Smooth muscle cell (in vitro differentiated cells): Measurements from ENCODE around the gene MPO. TPM values are rescaled to one million over a fixed set of nuclear protein-coding genes. Genes with fewer than 3 reads are reported as not detected.

Experiments
- DNase-seq: peaks from one replicate; lab custom pipeline; 2025; ENCODE audit not compliant: unreplicated experiment; lab: John Stamatoyannopoulos, UW
- H2AFZ ChIP-seq: fragments of 200-600 bp; sonication (generic); 2 replicates; pipeline ENCODE4 v1.6.0; 2016; ENCODE audit warnings: antibody characterized with exemption, low read depth, mild to moderate bottlenecking
- H3F3A ChIP-seq: fragments of 200-600 bp; sonication (generic); 2 replicates; pipeline ENCODE4 v1.6.0; 2017; ENCODE audit warnings: antibody characterized with exemption, low read depth
- H3K27ac ChIP-seq: fragments of 200-600 bp; sonication (generic); 2 replicates; pipeline ENCODE4 v1.5.1; 2016; ENCODE audit warnings: low read depth, mild to moderate bottlenecking
- H3K27me3 ChIP-seq: fragments of 200-600 bp; sonication (generic); 2 replicates; pipeline ENCODE4 v1.6.1; 2016; ENCODE audit warnings: low read depth, mild to moderate bottlenecking
- H3K36me3 ChIP-seq: fragments of 200-600 bp; sonication (generic); 2 replicates; pipeline ENCODE4 v1.5.1; 2016; ENCODE audit warnings: low read depth
- H3K4me1 ChIP-seq: fragments of 200-600 bp; sonication (generic); 2 replicates; pipeline ENCODE4 v1.5.1; 2016; ENCODE audit warnings: low read depth
- H3K4me2 ChIP-seq: fragments of 200-600 bp; sonication (generic); 2 replicates; pipeline ENCODE4 v1.6.0; 2016; ENCODE audit warnings: mild to moderate bottlenecking
- H3K4me3 ChIP-seq: fragments of 200-600 bp; sonication (generic); 2 replicates; pipeline ENCODE4 v1.5.1; 2016; ENCODE audit warnings: mild to moderate bottlenecking
- H3K79me2 ChIP-seq: fragments of 200-600 bp; sonication (generic); 2 replicates; pipeline ENCODE4 v1.6.0; 2016; ENCODE audit warnings: low read depth, mild to moderate bottlenecking
- H3K9ac ChIP-seq: fragments of 200-600 bp; sonication (generic); 2 replicates; pipeline ENCODE4 v1.6.0; 2016; ENCODE audit warnings: low read depth
- H3K9me3 ChIP-seq: fragments of 200-600 bp; sonication (generic); replicated peaks from 2 replicates; pipeline ENCODE4 v1.5.1; 2016; ENCODE audit warnings: low read depth
- H4K20me1 ChIP-seq: fragments of 200-600 bp; sonication (generic); 2 replicates; pipeline ENCODE4 v1.6.0; 2016; ENCODE audit warnings: low read depth
- WGBS: methylation state at CpG from one replicate; pipeline ENCODE4 v1.1.7; 2016; ENCODE audit warnings: low lambda C conversion rate; 5-methylcytosine and 5-hydroxymethylcytosine counted together
- polyA plus RNA-seq: library from polyadenylated mRNA; unstranded; fragments of >200 nt; fragmentation: Nextera tagmentation; extraction: Ambion mirVana; gene quantifications from 2 replicates; pipeline ENCODE4 v1.2.1, GENCODE V29; 2016
- total RNA-seq: library from RNA; depleted of rRNA; stranded (reverse); fragments of >200 nt; gene quantifications from 2 replicates; pipeline ENCODE4 v1.2.3, GENCODE V29; 2014
- TF ChIP-seq, protein P1 (sequence below): fragments of 200-600 bp; sonication (generic); IDR thresholded peaks from 2 replicates; pipeline ENCODE4 v1.5.1; 2017; ENCODE audit warnings: borderline replicate concordance, mild to moderate bottlenecking, antibody characterized with exemption; ENCODE audit not compliant: insufficient read depth, poor library complexity, severe bottlenecking

Gene MPO
- total and polyA plus RNA-seq, 2 experiments from 2014 or later = 0.09 TPM; not detected in 1

DNA sequence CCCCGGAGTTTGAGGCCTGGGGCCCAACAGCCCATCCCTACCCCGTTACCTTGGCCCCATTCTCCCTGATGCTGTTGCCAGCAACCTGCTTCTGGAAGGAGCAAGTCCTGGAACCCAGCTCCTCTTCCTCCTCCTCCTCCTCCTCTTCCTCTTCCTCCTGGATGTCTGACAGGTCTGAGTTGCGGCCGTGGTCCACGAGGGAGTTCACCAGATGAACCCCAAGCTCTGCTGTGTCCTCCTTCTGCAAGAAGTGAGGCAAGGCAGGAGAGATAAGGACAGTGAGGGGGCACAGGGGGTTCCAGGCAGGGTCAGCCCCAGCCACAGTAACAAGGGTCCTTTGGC, 29.2 kb upstream of the MPO start:
- no peak overlapping the region for H3K4me2 ChIP-seq
- no peak overlapping the region for H2AFZ ChIP-seq
- no peaks in the 10 kb centered on the region for H3K36me3 ChIP-seq
- no peak overlapping the region for H3K4me3 ChIP-seq
- H3F3A ChIP-seq = no peaks in the 10 kb centered on the region
- TF ChIP-seq, protein P1, sequence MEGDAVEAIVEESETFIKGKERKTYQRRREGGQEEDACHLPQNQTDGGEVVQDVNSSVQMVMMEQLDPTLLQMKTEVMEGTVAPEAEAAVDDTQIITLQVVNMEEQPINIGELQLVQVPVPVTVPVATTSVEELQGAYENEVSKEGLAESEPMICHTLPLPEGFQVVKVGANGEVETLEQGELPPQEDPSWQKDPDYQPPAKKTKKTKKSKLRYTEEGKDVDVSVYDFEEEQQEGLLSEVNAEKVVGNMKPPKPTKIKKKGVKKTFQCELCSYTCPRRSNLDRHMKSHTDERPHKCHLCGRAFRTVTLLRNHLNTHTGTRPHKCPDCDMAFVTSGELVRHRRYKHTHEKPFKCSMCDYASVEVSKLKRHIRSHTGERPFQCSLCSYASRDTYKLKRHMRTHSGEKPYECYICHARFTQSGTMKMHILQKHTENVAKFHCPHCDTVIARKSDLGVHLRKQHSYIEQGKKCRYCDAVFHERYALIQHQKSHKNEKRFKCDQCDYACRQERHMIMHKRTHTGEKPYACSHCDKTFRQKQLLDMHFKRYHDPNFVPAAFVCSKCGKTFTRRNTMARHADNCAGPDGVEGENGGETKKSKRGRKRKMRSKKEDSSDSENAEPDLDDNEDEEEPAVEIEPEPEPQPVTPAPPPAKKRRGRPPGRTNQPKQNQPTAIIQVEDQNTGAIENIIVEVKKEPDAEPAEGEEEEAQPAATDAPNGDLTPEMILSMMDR = no peak
- no peak overlapping the region for H3K9ac ChIP-seq
- 85% methylated on average over 5 of the region's 5 CpGs for WGBS
- no peak overlapping the region for H3K27ac ChIP-seq
- no peaks in the 10 kb centered on the region for H3K79me2 ChIP-seq
- no peaks in the 10 kb centered on the region for H3K27me3 ChIP-seq
- no peaks in the 10 kb centered on the region for H3K4me1 ChIP-seq
- H4K20me1 ChIP-seq = no peaks in the 10 kb centered on the region
- no peak for DNase-seq
- H3K9me3 ChIP-seq = no peaks in the 10 kb centered on the region

DNA sequence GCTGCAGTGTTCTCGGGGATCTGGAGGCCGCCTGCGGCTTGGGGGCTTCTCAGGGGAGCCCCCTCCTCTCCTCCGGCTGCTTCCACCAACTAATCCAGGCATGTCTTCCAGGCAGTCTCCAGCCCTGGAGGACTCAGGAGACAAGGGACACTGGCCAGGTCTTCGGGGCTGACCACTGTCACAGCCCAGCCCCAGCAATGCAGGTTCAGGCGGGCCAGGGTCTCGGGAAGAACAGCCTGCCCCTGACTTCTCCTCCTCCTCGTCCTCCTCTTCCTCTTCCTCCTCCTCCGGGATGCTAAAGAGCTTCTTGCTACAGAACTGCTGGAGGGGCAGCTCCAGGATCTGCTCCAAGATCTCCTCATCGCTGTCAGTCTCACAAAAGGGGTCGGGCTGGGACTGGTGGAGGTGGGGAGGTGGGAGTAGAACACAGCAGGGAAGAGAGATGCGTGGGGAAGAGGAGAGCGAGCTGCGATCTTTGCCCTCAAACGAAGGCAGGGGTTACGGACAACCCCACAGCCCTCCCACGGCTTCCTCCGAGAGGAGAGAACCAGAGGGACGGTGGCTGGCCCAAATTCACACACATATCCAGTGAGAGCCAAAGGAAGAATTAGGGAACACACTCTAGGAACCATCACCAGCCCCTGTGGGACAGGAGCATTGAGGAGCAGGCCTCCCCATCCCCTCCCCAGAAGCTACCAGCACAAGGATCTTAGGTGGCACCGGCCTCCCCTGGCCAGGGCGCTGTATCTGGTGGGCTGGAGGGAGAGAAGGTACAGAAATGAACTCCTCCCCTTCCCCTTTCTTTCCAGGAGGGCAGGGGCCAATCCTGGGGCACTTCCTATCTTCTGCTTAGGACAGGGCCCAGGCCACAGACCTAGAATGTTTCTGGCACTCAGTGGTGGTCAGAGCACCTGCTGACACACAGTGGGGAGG, 28.5 kb upstream of the MPO start:
- no peak for DNase-seq
- 90% methylated on average over 20 of the region's 21 CpGs for WGBS
- Histone ChIP-seq H3K4me1 (no peaks in the 10 kb centered on the region), H3F3A (no peaks in the 10 kb centered on the region), H3K4me2 (no peak overlapping the region), H3K36me3 (no peaks in the 10 kb centered on the region), H3K79me2 (no peaks in the 10 kb centered on the region), H3K9ac (no peak overlapping the region), H3K9me3 (no peaks in the 10 kb centered on the region), H3K27ac (no peak overlapping the region), H3K27me3 (no peaks in the 10 kb centered on the region), H2AFZ (no peak overlapping the region), H4K20me1 (no peaks in the 10 kb centered on the region), H3K4me3 (no peak overlapping the region)
- TF ChIP-seq, protein P1 = no peak

DNA sequence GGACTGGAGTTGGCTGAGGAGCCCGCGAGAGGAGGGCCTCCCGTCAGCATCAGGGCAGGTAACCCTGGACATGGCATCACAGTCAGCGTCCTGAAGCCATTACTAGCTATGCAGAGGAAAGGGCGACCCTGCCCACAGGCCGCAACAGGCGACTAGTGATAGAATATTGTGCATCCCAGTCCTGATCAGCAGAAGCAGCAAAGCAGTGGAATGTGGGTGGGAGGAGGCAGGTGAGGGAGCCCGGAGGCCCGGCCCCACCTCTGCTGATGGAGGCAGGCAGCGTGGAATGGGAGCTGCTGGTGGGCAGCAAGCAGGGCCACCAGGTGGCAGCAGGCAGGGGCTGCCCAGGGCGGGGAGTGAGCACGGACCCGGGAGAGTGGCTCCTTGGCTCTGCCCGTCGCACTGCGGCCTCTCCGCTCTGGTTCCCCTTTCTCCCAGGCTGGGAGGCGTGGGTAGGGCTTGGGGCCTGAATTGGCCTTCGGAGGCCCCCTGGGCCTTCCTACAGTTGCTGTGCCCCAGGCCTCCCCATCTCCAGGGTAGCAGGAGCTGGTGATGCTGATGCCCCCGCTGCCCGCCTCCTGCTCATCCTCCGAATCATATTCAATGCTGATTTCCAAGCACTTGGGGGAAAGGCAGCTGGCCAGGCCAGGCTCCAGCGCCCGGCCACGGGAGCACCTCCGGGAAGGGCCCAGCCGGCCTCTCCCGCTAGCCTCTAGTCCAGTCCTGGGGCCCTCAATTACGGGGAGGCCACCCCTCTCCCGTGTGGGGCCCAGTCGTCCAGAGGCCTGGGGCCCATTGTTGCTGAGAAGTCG, 27.6 kb upstream of the MPO start:
- Histone ChIP-seq H3K27me3 (no peaks in the 10 kb centered on the region), H3K27ac (no peak overlapping the region)

More for the DNA sequence above, 27.6 kb upstream of the MPO start:
- Histone ChIP-seq H3K9me3 (no peaks in the 10 kb centered on the region), H3K36me3 (no peaks in the 10 kb centered on the region), H3K9ac (no peak overlapping the region), H3K79me2 (no peaks in the 10 kb centered on the region), H4K20me1 (no peaks in the 10 kb centered on the region), H3K4me2 (no peak overlapping the region), H3F3A (no peaks in the 10 kb centered on the region), H2AFZ (no peak overlapping the region), H3K4me3 (no peak overlapping the region), H3K4me1 (no peaks in the 10 kb centered on the region)
- TF ChIP-seq, protein P1 = peak; percentile 20
- WGBS = 84% methylated on average over 30 of the region's 32 CpGs
- DNase-seq = no peak
